Endothelial cell of umbilical vein (primary cell): ENCODE results near the gene KDM5C. TPM values are rescaled to one million over a fixed set of nuclear protein-coding genes. Genes with fewer than 3 reads are reported as not detected.

Experiments used
- BruUV-seq: library from RNA; stranded (reverse); fragments of 400-500 nt; replicated peaks from 2 replicates; lab custom pipeline; 2021; lab: Mats Ljungman, UMichigan
- CTCF ChIA-PET: fragments of 300-600, 350-600 bp; sonication (Branson Sonifier 250); formaldehyde crosslinking; loops from one replicate; lab custom pipeline; 2021; ENCODE audit warnings: antibody characterized with exemption, inconsistent platforms; lab: Charles Lee
- POLR2A ChIA-PET: fragments of 300-600, 350-600 bp; sonication (Branson Sonifier 250); formaldehyde crosslinking; loops from one replicate; lab custom pipeline; 2021; ENCODE audit warnings: antibody characterized with exemption, inconsistent platforms; lab: Charles Lee
- DNase-seq: peaks from one replicate; pipeline ENCODE4 v3.0.0-alpha.2; 2011; ENCODE audit warnings: low read depth, low spot score
- FAIRE-seq: peaks from 2 replicates; lab custom pipeline; 2011; peaks lifted over from hg19 to GRCh38; lab: Jason Lieb, UNC
- H2AFZ ChIP-seq: 2 replicates; pipeline ENCODE4 v1.6.0; 2012; ENCODE audit warnings: low read depth, low read length, control low read depth, inconsistent platforms
- H3K27ac ChIP-seq: 2 replicates; pipeline ENCODE4 v1.5.1; 2011; ENCODE audit warnings: low read depth, mild to moderate bottlenecking, control low read depth, low read length, moderate library complexity; ENCODE audit not compliant: insufficient read depth
- H3K27me3 ChIP-seq, 2 experiments: 2 replicates each; pipeline versions ENCODE4 v1.6.0 to v1.6.1; 2011; ENCODE audit warnings: low read length in 2 of 2, mixed read lengths in 1 of 2; ENCODE audit not compliant: control insufficient read depth in 2 of 2, insufficient read depth in 2 of 2
- H3K36me3 ChIP-seq, 2 experiments: 2 replicates in 1 of 2; 3 replicates in 1 of 2; pipeline ENCODE4 v1.5.1; 2011; ENCODE audit warnings: low read length in 2 of 2, mild to moderate bottlenecking in 1 of 2, moderate library complexity in 1 of 2; ENCODE audit not compliant: control insufficient read depth in 2 of 2, insufficient read depth in 2 of 2; ENCODE audit errors: extremely low read depth in 1 of 2
- H3K4me1 ChIP-seq: 3 replicates; pipeline ENCODE4 v1.5.1; 2011; ENCODE audit warnings: mild to moderate bottlenecking, low read length; ENCODE audit not compliant: control insufficient read depth, insufficient read depth; ENCODE audit errors: extremely low read depth
- H3K4me2 ChIP-seq: 2 replicates; pipeline ENCODE4 v1.6.1; 2011; ENCODE audit warnings: low read length, control low read depth, mixed read lengths; ENCODE audit not compliant: insufficient read depth
- H3K4me3 ChIP-seq, 3 experiments: fragments of 200-600 bp in 1 of 3; sonication (generic), shearing (Covaris generic) in 1 of 3; replicated peaks in 1 of 3; 2 replicates each; pipeline ENCODE4 v1.5.1; 2011 to 2016; ENCODE audit warnings: control low read depth in 3 of 3, low read length in 3 of 3, mild to moderate bottlenecking in 2 of 3, inconsistent platforms in 1 of 3, low read depth in 1 of 3, moderate library complexity in 1 of 3; ENCODE audit not compliant: insufficient read depth in 1 of 3
- H3K79me2 ChIP-seq: 2 replicates; pipeline ENCODE4 v1.6.0; 2012; ENCODE audit warnings: low read length, inconsistent platforms; ENCODE audit not compliant: control insufficient read depth, insufficient read depth
- H3K9ac ChIP-seq: replicated peaks from 2 replicates; pipeline ENCODE3; 2011; ENCODE audit warnings: low read length, control low read depth; ENCODE audit not compliant: insufficient read depth; ENCODE audit errors: extremely low read depth
- H3K9me1 ChIP-seq: replicated peaks from 3 replicates; pipeline ENCODE4 v1.6.0; 2011; ENCODE audit warnings: mild to moderate bottlenecking, low read length; ENCODE audit not compliant: control insufficient read depth, insufficient read depth; ENCODE audit errors: extremely low read depth
- H3K9me3 ChIP-seq: replicated peaks from 2 replicates; pipeline ENCODE4 v1.5.1; 2012; ENCODE audit warnings: low read length, inconsistent platforms; ENCODE audit not compliant: control insufficient read depth, insufficient read depth
- H4K20me1 ChIP-seq: replicated peaks from 2 replicates; pipeline ENCODE3; 2011; ENCODE audit warnings: mild to moderate bottlenecking, low read length; ENCODE audit not compliant: control insufficient read depth, insufficient read depth; ENCODE audit errors: extremely low read depth
- EZH2 ChIP-seq: IDR thresholded peaks from 2 replicates; pipeline ENCODE4 v1.6.1; 2012; ENCODE audit warnings: borderline replicate concordance, low read depth, mild to moderate bottlenecking, moderate library complexity, low read length, inconsistent platforms; ENCODE audit not compliant: severe bottlenecking
- FOS ChIP-seq: IDR thresholded peaks from 2 replicates; pipeline ENCODE4 v1.6.1; 2011; ENCODE audit warnings: mild to moderate bottlenecking, low read length, moderate library complexity, borderline replicate concordance; ENCODE audit not compliant: insufficient read depth
- GATA2 ChIP-seq: IDR thresholded peaks from 2 replicates; pipeline ENCODE4 v1.7.0; 2011; ENCODE audit warnings: low read depth, mild to moderate bottlenecking, moderate library complexity, mixed read lengths, low read length; ENCODE audit not compliant: insufficient read length, insufficient read depth
- JUN ChIP-seq: IDR thresholded peaks from 2 replicates; pipeline ENCODE4 v1.6.1; 2011; ENCODE audit warnings: borderline replicate concordance, low read depth; ENCODE audit not compliant: insufficient read length, insufficient read depth
- MYC ChIP-seq: IDR thresholded peaks from one replicate; pipeline ENCODE4 v1.6.1; 2011; ENCODE audit warnings: mild to moderate bottlenecking, low read depth, low read length
- POLR2A ChIP-seq: IDR thresholded peaks from 2 replicates; pipeline ENCODE4 v1.6.1; 2012; ENCODE audit warnings: low read depth, mild to moderate bottlenecking, control low read depth, low read length
- POLR2AphosphoS5 ChIP-seq: IDR thresholded peaks from 2 replicates; pipeline ENCODE4 v1.6.1; 2012; ENCODE audit warnings: low read depth, mild to moderate bottlenecking, control low read depth, low read length, moderate library complexity; ENCODE audit not compliant: insufficient read depth
- dilution Hi-C: fragments of 300-500 bp; cut with MboI; formaldehyde crosslinking; loops from one replicate; pipeline ENCODE4 v1.15.0; 2019; ENCODE audit warnings: low sequenced_read_pairs; ENCODE audit not compliant: extremely low pct_ligation_motif_present
- intact Hi-C: fragments of 100-400 bp; cut with micrococcal nuclease; formaldehyde crosslinking; loops from one replicate; pipeline ENCODE4 v1.10.0; 2022
- polyA plus RNA-seq, 4 experiments: library from polyadenylated mRNA; depleted of rRNA in 3 of 4; stranded (reverse) in 3 of 4; unstranded in 1 of 4; fragments of >200 nt; gene quantifications; 2 replicates each; pipeline versions ENCODE4 v1.2.1 to v1.2.3, GENCODE V29; 2011 to 2012; ENCODE audit warnings: missing spikeins in 1 of 4
- total RNA-seq: library from RNA; stranded (reverse); gene quantifications from 2 replicates; pipeline ENCODE4 v1.2.3, GENCODE V29; 2021
- TF ChIP-seq, protein P1 (sequence below), 2 donors: IDR thresholded peaks; 1 replicate in 1 of 2; 2 replicates in 1 of 2; pipeline ENCODE4 v1.5.1; 2011; ENCODE audit warnings: low read length in 2 of 2, mild to moderate bottlenecking in 2 of 2, moderate library complexity in 2 of 2, control low read depth in 1 of 2, inconsistent platforms in 1 of 2, low read depth in 1 of 2; ENCODE audit not compliant: insufficient read depth in 1 of 2; ENCODE audit errors: extremely low read depth in 1 of 2

KDM5C gene
- total and polyA plus RNA-seq, 2 donors (not counting 3 experiments of a cell fraction or from before 2014, with no cell fraction given) = 44.7 to 78.7 TPM

DNA sequence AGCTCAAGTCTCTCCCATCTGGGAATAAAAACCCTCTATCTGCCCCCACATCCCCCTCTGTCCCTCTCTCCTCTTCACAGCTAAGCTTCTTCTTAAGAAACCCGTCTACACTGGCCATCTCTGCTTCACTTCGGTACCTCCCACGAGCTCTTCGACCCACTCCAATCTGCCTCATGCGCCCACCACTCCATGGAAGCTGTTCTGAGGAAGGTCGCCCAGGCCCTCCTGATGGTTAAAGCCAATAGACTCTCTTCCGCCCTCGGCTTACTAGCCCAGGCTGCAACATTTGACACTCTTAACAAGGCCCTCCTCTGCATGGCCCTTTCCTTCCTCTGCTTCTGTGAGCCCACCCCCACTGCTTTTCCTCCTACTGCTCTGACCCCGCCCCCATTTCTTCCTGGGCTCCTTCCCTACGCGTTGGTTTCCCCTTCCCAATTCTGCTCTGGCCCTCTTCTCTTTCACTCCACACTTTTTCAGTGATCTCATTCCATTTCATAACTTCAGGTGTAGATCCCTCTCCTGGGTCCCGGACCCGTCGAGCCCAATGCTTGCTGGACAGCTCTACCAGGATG, 44.6 kb upstream of the KDM5C start:
- CTCF ChIA-PET = no interaction called here
- Histone ChIP-seq H3K36me3 (no peaks in the 10 kb centered on the region), H3K79me2 (no peaks in the 10 kb centered on the region), H3K9me1 (no peaks in the 10 kb centered on the region), H3K9me3 (no peaks in the 10 kb centered on the region), H3K4me2 (no peak overlapping the region), H3K27ac (no peak overlapping the region), H2AFZ (no peak overlapping the region), H4K20me1 (no peaks in the 10 kb centered on the region), H3K4me3 (no peak overlapping the region), H3K9ac (no peak overlapping the region), H3K27me3 (no peaks in the 10 kb centered on the region), H3K4me1 (no peaks in the 10 kb centered on the region)
- POLR2A ChIA-PET = no interaction called here
- dilution Hi-C loops (no loop called here), intact Hi-C loops (no loop called here)
- TF ChIP-seq, protein P1, sequence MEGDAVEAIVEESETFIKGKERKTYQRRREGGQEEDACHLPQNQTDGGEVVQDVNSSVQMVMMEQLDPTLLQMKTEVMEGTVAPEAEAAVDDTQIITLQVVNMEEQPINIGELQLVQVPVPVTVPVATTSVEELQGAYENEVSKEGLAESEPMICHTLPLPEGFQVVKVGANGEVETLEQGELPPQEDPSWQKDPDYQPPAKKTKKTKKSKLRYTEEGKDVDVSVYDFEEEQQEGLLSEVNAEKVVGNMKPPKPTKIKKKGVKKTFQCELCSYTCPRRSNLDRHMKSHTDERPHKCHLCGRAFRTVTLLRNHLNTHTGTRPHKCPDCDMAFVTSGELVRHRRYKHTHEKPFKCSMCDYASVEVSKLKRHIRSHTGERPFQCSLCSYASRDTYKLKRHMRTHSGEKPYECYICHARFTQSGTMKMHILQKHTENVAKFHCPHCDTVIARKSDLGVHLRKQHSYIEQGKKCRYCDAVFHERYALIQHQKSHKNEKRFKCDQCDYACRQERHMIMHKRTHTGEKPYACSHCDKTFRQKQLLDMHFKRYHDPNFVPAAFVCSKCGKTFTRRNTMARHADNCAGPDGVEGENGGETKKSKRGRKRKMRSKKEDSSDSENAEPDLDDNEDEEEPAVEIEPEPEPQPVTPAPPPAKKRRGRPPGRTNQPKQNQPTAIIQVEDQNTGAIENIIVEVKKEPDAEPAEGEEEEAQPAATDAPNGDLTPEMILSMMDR (IDR thresholded peaks at IDR 0.05; ENCODE audit: extremely low read depth in 1 of 2, insufficient read depth in 1 of 2, low read depth in 1 of 2, low read length in 2 of 2) = no peak
- TF ChIP-seq JUN (no peak), EZH2 (no peak)
- BruUV-seq = no TSS peak
- FAIRE-seq (no peak), DNase-seq (no peak)

DNA sequence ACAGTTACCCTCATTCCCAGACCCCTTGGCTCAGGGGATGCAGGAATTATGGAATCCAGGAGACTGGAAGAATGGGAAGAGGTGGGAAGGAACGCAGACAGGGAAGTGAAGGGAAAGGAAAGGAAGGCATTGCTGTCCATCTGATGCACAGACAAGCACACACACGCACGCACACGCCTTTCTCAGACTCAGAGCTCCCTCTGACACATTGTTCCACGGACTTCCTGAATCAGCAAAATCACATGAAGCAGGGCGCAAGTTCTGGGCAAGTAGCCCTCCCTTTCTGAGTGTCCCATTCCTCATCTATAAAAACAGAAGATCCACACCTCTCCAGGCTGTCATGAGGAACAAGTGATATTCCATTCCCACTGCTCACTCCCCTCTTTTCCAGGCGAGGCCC, 43.2 kb upstream of the KDM5C start:
- H3K4me2 ChIP-seq = no peak overlapping the region
- no peak overlapping the region for H3K4me3 ChIP-seq
- ChIA-PET CTCF (no interaction called here), POLR2A (no interaction called here)
- intact Hi-C loops (no loop called here), dilution Hi-C loops (no loop called here)
- H2AFZ ChIP-seq = no peak overlapping the region
- H3K27ac ChIP-seq = no peak overlapping the region
- peaks cover 8% of the 10 kb centered on the region for H3K4me1 ChIP-seq
- no TSS peak for BruUV-seq
- no peaks in the 10 kb centered on the region for H3K79me2 ChIP-seq
- H3K9me1 ChIP-seq = no peaks in the 10 kb centered on the region
- no peaks in the 10 kb centered on the region for H3K36me3 ChIP-seq
- FAIRE-seq = no peak
- no peaks in the 10 kb centered on the region for H3K9me3 ChIP-seq
- H4K20me1 ChIP-seq = no peaks in the 10 kb centered on the region
- TF ChIP-seq EZH2 (no peak), GATA2 (no peak), JUN (no peak), POLR2A (no peak), MYC (no peak), FOS (no peak), POLR2AphosphoS5 (no peak)
- TF ChIP-seq, protein P1 (IDR thresholded peaks at IDR 0.05; ENCODE audit: extremely low read depth in 1 of 2, insufficient read depth in 1 of 2, low read depth in 1 of 2, low read length in 2 of 2) = no peak
- H3K9ac ChIP-seq = no peak overlapping the region
- H3K27me3 ChIP-seq = no peaks in the 10 kb centered on the region
- no peak for DNase-seq
